Measurements from ENCODE around the gene KCND1. TPM values are rescaled to one million over a fixed set of nuclear protein-coding genes. Genes with fewer than 3 reads are reported as not detected.

KCND1 gene
- total RNA-seq, 2 experiments from 2014 or later = 4.9 TPM

- H3K4me1 Mint-ChIP-seq = peaks cover 13% of the 10 kb centered on the region
- no peak overlapping the region for H3K27ac Mint-ChIP-seq
- no peak overlapping the region for H3K4me3 Mint-ChIP-seq
- no peaks in the 10 kb centered on the region for H3K27me3 Mint-ChIP-seq
- DNase-seq = no peak
- POLR2A ChIA-PET = interaction anchor here (1.7 kb wide), 1 partner anchor 11 kb away, joined by 6 read pairs; no protein-coding TSS in a partner anchor
- peaks cover 15% of the 10 kb centered on the region for H3K36me3 Mint-ChIP-seq (ENCODE audit: low read depth)
- CTCF ChIA-PET = no interaction called here
- H3K9me3 Mint-ChIP-seq = no peaks in the 10 kb centered on the region
Measured at GRCh38 chrX:48969471-48969870, 2.2 kb downstream of the KCND1 start.

- POLR2A ChIA-PET = interaction anchor here (0.8 to 1.7 kb wide), 2 partner anchors 9 to 10 kb away, joined by 3 to 6 read pairs; no protein-coding TSS in a partner anchor
- CTCF ChIA-PET = no interaction called here
- Mint-ChIP-seq H3K4me3 (no peak overlapping the region), H3K4me1 (peaks cover 15% of the 10 kb centered on the region), H3K9me3 (no peaks in the 10 kb centered on the region), H3K27ac (no peak overlapping the region), H3K27me3 (no peaks in the 10 kb centered on the region), H3K36me3 (ENCODE audit: low read depth) (peaks cover 11% of the 10 kb centered on the region)
- DNase-seq = no peak
Measured at GRCh38 chrX:48968377-48968776, 3.3 kb downstream of the KCND1 start.

GRCh38 chrX:48966796-48967579 lies 4.7 kb downstream of the KCND1 start:
- H3K9me3 Mint-ChIP-seq = no peaks in the 10 kb centered on the region
- DNase-seq = no peak
- ChIA-PET POLR2A (no interaction called here), CTCF (no interaction called here)
- peaks cover 3% of the 10 kb centered on the region for H3K36me3 Mint-ChIP-seq (ENCODE audit: low read depth)
- H3K4me1 Mint-ChIP-seq = peaks cover 4% of the 10 kb centered on the region
- no peak overlapping the region for H3K4me3 Mint-ChIP-seq
- H3K27me3 Mint-ChIP-seq = no peaks in the 10 kb centered on the region
- H3K27ac Mint-ChIP-seq = no peak overlapping the region

- H3K4me3 Mint-ChIP-seq = no peak overlapping the region
- DNase-seq = no peak
- no peak overlapping the region for H3K27ac Mint-ChIP-seq
- peaks cover 9% of the 10 kb centered on the region for H3K36me3 Mint-ChIP-seq (ENCODE audit: low read depth)
- H3K4me1 Mint-ChIP-seq = peaks cover 2% of the 10 kb centered on the region
- ChIA-PET CTCF (no interaction called here), POLR2A (no interaction called here)
- no peaks in the 10 kb centered on the region for H3K9me3 Mint-ChIP-seq
- H3K27me3 Mint-ChIP-seq = no peaks in the 10 kb centered on the region
Measured at GRCh38 chrX:48965959-48966358, 5.7 kb downstream of the KCND1 start.

GRCh38 chrX:48961585-48962091 lies 10.0 kb downstream of the KCND1 start:
- CTCF ChIA-PET = no interaction called here
- Mint-ChIP-seq H3K4me3 (no peak overlapping the region), H3K9me3 (no peaks in the 10 kb centered on the region), H3K27me3 (no peaks in the 10 kb centered on the region), H3K36me3 (ENCODE audit: low read depth) (peaks cover 9% of the 10 kb centered on the region), H3K4me1 (peaks cover 18% of the 10 kb centered on the region), H3K27ac (no peak overlapping the region)
- POLR2A ChIA-PET = no interaction called here
- DNase-seq = no peak

GRCh38 chrX:48960291-48960690 lies 11.4 kb downstream of the KCND1 start:
- no peak for DNase-seq
- H3K27me3 Mint-ChIP-seq = no peaks in the 10 kb centered on the region
- peak overlapping the region; percentile 36 for H3K4me3 Mint-ChIP-seq
- peaks cover 12% of the 10 kb centered on the region for H3K36me3 Mint-ChIP-seq (ENCODE audit: low read depth)
- peaks cover 29% of the 10 kb centered on the region for H3K4me1 Mint-ChIP-seq
- H3K27ac Mint-ChIP-seq = no peak overlapping the region
- ChIA-PET CTCF (interaction anchor here (0.6 kb wide), 1 partner anchor 42 kb away, joined by 5 read pairs; the partner anchor contains the start of gene GRIPAP1), POLR2A (interaction anchor here (1.4 to 6.8 kb wide), 3 partner anchors 18 to 160 kb away, joined by 3 to 125 read pairs (median 21); partner anchors contain the start of gene TFE3)
- no peaks in the 10 kb centered on the region for H3K9me3 Mint-ChIP-seq

GRCh38 chrX:48958635-48959094 lies 13.0 kb downstream of the KCND1 start:
- Mint-ChIP-seq H3K4me1 (peaks cover 43% of the 10 kb centered on the region), H3K9me3 (no peaks in the 10 kb centered on the region), H3K27ac (peak overlapping the region; percentile 100), H3K27me3 (no peaks in the 10 kb centered on the region), H3K4me3 (peak overlapping the region; percentile 98), H3K36me3 (ENCODE audit: low read depth) (peaks cover 22% of the 10 kb centered on the region)
- POLR2A ChIA-PET = interaction anchor here (0.9 to 6.8 kb wide), 18 partner anchors 9 to 282 kb away, joined by 3 to 125 read pairs (median 6); partner anchors contain the start of genes GRIPAP1, KCND1, PQBP1 and SLC35A2
- CTCF ChIA-PET = interaction anchor here (0.7 to 1.8 kb wide), 10 partner anchors 18 to 419 kb away, joined by 3 to 9 read pairs (median 4); partner anchors contain the start of genes GRIPAP1, TBC1D25 and TFE3
- peak; percentile 31 for DNase-seq

GRCh38 chrX:48957827-48958634 lies 13.6 kb downstream of the KCND1 start:
- peak overlapping the region; percentile 98 for H3K4me3 Mint-ChIP-seq
- peaks cover 49% of the 10 kb centered on the region for H3K4me1 Mint-ChIP-seq
- peaks cover 22% of the 10 kb centered on the region for H3K36me3 Mint-ChIP-seq (ENCODE audit: low read depth)
- ChIA-PET POLR2A (interaction anchor here (0.7 to 6.8 kb wide), 17 partner anchors 11 to 318 kb away, joined by 3 to 125 read pairs (median 6); partner anchors contain the start of genes GRIPAP1, KCND1, PQBP1 and SLC35A2), CTCF (interaction anchor here (0.7 to 1.8 kb wide), 10 partner anchors 17 to 418 kb away, joined by 3 to 9 read pairs (median 4); partner anchors contain the start of genes GRIPAP1, TBC1D25 and TFE3)
- no peaks in the 10 kb centered on the region for H3K9me3 Mint-ChIP-seq
- H3K27me3 Mint-ChIP-seq = no peaks in the 10 kb centered on the region
- peak overlapping the region; percentile 100 for H3K27ac Mint-ChIP-seq
- peak; percentile 94 for DNase-seq

GRCh38 chrX:48957477-48957826 lies 14.2 kb downstream of the KCND1 start, which contains the start of gene OTUD5:
Gene OTUD5 (minus strand): TSS chrX:48957607. CDS start chrX:48957570, 37 bp downstream.
- no peak for DNase-seq
- H3K9me3 Mint-ChIP-seq = no peaks in the 10 kb centered on the region
- peaks cover 55% of the 10 kb centered on the region for H3K4me1 Mint-ChIP-seq
- peak within 1 kb of the TSS; percentile 98 for H3K4me3 Mint-ChIP-seq
- no peaks in the 10 kb centered on the region for H3K27me3 Mint-ChIP-seq
- H3K36me3 Mint-ChIP-seq (ENCODE audit: low read depth) = peaks cover 22% of the 10 kb centered on the region
- peak within 1 kb of the TSS; percentile 100 for H3K27ac Mint-ChIP-seq
- POLR2A ChIA-PET = interaction anchor here (1.0 to 6.8 kb wide), 13 partner anchors 12 to 319 kb away, joined by 3 to 125 read pairs (median 8); partner anchors contain the start of genes GRIPAP1, HDAC6, PQBP1 and SLC35A2
- CTCF ChIA-PET = interaction anchor here (1.3 kb wide), 1 partner anchor 206 kb away, joined by 4 read pairs; no protein-coding TSS in a partner anchor

GRCh38 chrX:48956728-48957414 lies 14.8 kb downstream of the KCND1 start:
- Mint-ChIP-seq H3K4me1 (peaks cover 60% of the 10 kb centered on the region), H3K27me3 (no peaks in the 10 kb centered on the region), H3K27ac (peak overlapping the region; percentile 78), H3K36me3 (ENCODE audit: low read depth) (peaks cover 27% of the 10 kb centered on the region), H3K9me3 (no peaks in the 10 kb centered on the region), H3K4me3 (peak overlapping the region; percentile 78)
- peak; percentile 53 for DNase-seq
- CTCF ChIA-PET = interaction anchor here (0.7 to 3.0 kb wide), 2 partner anchors 11 to 261 kb away, joined by 3 to 9 read pairs; no protein-coding TSS in a partner anchor
- POLR2A ChIA-PET = interaction anchor here (0.8 to 6.8 kb wide), 9 partner anchors 15 to 155 kb away, joined by 3 to 125 read pairs (median 10); partner anchors contain the start of genes HDAC6, SLC35A2 and TFE3

- no peaks in the 10 kb centered on the region for H3K27me3 Mint-ChIP-seq
- DNase-seq = no peak
- peaks cover 16% of the 10 kb centered on the region for H3K36me3 Mint-ChIP-seq (ENCODE audit: low read depth)
- H3K4me1 Mint-ChIP-seq = peaks cover 49% of the 10 kb centered on the region
- no peaks in the 10 kb centered on the region for H3K9me3 Mint-ChIP-seq
- POLR2A ChIA-PET = interaction anchor here (2.8 kb wide), 1 partner anchor 9 kb away, joined by 15 read pairs; no protein-coding TSS in a partner anchor
- CTCF ChIA-PET = interaction anchor here (1.5 kb wide), 1 partner anchor 12 kb away, joined by 5 read pairs; no protein-coding TSS in a partner anchor
- H3K4me3 Mint-ChIP-seq = no peak overlapping the region
- H3K27ac Mint-ChIP-seq = no peak overlapping the region
Measured at GRCh38 chrX:48948589-48948988, 23.1 kb downstream of the KCND1 start.

Measured in activated CD4-positive, alpha-beta memory T cell treated with anti-CD3 and anti-CD28 coated beads, Interleukin-2, amount 10 ng/mL, durations not matched to agents 7 days and 5 days (primary cell).